A549 (cell line): Measurements from ENCODE around the gene TMEM40.

Experiments
- PHF8 ChIP-seq: fragments of 200-600 bp; sonication (generic); IDR thresholded peaks from 2 replicates; pipeline ENCODE4 v1.6.1; 2016; ENCODE audit warnings: low read depth, mild to moderate bottlenecking, antibody characterized with exemption, moderate library complexity, borderline replicate concordance
- TF ChIP-seq, protein P1 (sequence below): fragments of >200 bp; sonication (Bioruptor Twin); formaldehyde crosslinking; IDR thresholded peaks from 3 replicates; pipeline ENCODE4 v1.5.1; 2016

DNA sequence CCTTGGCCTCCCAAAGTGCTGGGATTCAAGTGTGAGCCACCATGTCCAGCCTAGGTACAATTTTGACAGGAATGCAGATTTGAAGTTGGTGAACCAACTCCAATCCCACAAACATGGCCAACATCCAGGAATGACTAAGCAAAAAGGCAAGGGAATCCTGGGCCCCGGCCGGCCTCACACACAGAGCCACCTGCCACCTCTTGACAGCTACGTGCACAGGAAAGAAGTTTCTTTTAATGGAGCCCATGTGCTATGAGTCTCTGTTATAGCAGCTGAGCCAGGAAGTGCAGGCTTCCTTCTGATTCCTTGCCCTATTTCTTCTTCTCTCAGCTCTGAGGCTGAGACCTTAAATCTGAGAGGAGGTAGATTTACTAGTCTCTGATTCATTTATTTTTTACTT, 8.8 kb downstream of the TMEM40 start:
- no peak for TF ChIP-seq PHF8
- TF ChIP-seq, protein P1, sequence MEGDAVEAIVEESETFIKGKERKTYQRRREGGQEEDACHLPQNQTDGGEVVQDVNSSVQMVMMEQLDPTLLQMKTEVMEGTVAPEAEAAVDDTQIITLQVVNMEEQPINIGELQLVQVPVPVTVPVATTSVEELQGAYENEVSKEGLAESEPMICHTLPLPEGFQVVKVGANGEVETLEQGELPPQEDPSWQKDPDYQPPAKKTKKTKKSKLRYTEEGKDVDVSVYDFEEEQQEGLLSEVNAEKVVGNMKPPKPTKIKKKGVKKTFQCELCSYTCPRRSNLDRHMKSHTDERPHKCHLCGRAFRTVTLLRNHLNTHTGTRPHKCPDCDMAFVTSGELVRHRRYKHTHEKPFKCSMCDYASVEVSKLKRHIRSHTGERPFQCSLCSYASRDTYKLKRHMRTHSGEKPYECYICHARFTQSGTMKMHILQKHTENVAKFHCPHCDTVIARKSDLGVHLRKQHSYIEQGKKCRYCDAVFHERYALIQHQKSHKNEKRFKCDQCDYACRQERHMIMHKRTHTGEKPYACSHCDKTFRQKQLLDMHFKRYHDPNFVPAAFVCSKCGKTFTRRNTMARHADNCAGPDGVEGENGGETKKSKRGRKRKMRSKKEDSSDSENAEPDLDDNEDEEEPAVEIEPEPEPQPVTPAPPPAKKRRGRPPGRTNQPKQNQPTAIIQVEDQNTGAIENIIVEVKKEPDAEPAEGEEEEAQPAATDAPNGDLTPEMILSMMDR = no peak
